Measurements from ENCODE around the gene NEURL1. TPM values are rescaled to one million over a fixed set of nuclear protein-coding genes. Genes with fewer than 3 reads are reported as not detected.

NEURL1 gene
- total RNA-seq, 1 donor from 2014 or later: 0.54 TPM

DNA sequence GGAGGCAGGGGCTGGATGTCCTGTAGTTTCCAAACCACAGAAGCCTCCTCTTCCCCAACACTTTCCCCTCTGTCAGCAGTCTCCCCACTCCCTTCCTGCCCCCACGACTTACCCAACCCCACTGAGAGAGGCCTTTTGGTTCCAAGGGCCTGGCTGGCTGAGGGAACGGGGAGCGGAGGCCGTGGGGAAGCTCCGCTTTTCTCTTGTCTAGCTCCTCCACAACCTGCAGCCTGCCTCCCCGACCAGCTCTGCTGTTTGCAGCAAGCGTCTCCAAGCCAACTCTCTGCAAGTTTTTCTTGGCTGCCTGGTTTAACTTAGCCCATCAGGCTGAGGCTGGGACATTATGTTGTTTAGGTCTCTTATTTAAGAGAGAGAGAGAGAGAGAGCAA, 126.8 kb downstream of the NEURL1 start:
- TF ChIP-seq, protein P1, sequence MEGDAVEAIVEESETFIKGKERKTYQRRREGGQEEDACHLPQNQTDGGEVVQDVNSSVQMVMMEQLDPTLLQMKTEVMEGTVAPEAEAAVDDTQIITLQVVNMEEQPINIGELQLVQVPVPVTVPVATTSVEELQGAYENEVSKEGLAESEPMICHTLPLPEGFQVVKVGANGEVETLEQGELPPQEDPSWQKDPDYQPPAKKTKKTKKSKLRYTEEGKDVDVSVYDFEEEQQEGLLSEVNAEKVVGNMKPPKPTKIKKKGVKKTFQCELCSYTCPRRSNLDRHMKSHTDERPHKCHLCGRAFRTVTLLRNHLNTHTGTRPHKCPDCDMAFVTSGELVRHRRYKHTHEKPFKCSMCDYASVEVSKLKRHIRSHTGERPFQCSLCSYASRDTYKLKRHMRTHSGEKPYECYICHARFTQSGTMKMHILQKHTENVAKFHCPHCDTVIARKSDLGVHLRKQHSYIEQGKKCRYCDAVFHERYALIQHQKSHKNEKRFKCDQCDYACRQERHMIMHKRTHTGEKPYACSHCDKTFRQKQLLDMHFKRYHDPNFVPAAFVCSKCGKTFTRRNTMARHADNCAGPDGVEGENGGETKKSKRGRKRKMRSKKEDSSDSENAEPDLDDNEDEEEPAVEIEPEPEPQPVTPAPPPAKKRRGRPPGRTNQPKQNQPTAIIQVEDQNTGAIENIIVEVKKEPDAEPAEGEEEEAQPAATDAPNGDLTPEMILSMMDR (IDR thresholded peaks at IDR 0.05; ENCODE audit: unreplicated experiment): no peak
- Mint-ChIP-seq H3K36me3 (peaks cover 4% of the 10 kb centered on the region), H3K9me3 (no peaks in the 10 kb centered on the region), H3K4me1 (peaks cover 4% of the 10 kb centered on the region), H3K27ac (no peak overlapping the region), H3K4me3 (no peak overlapping the region), H3K27me3 (ENCODE audit: low read depth) (no peaks in the 10 kb centered on the region)
- DNase-seq (ENCODE audit: low spot score in 2 of 2, unreplicated experiment in 2 of 2): no peak

- Mint-ChIP-seq H3K9me3 (no peaks in the 10 kb centered on the region), H3K36me3 (peaks cover 4% of the 10 kb centered on the region), H3K27me3 (ENCODE audit: low read depth) (no peaks in the 10 kb centered on the region), H3K4me1 (peaks cover 2% of the 10 kb centered on the region), H3K4me3 (no peak overlapping the region), H3K27ac (no peak overlapping the region)
- TF ChIP-seq, protein P1 (IDR thresholded peaks at IDR 0.05; ENCODE audit: unreplicated experiment): no peak
- no peak for DNase-seq (ENCODE audit: low spot score in 2 of 2, unreplicated experiment in 2 of 2)
Observed at GRCh38 chr10:103620891-103621782, 127.6 kb downstream of the NEURL1 start.

GRCh38 chr10:103621783-103622125, 128.2 kb downstream of the NEURL1 start:
- DNase-seq (ENCODE audit: low spot score in 2 of 2, unreplicated experiment in 2 of 2): no peak
- peaks cover 4% of the 10 kb centered on the region for H3K36me3 Mint-ChIP-seq
- H3K4me1 Mint-ChIP-seq: peaks cover 2% of the 10 kb centered on the region
- no peaks in the 10 kb centered on the region for H3K27me3 Mint-ChIP-seq (ENCODE audit: low read depth)
- no peak overlapping the region for H3K27ac Mint-ChIP-seq
- H3K4me3 Mint-ChIP-seq: no peak overlapping the region
- H3K9me3 Mint-ChIP-seq: no peaks in the 10 kb centered on the region
- TF ChIP-seq, protein P1 (IDR thresholded peaks at IDR 0.05; ENCODE audit: unreplicated experiment): no peak

- no peaks in the 10 kb centered on the region for H3K9me3 Mint-ChIP-seq
- no peak overlapping the region for H3K4me3 Mint-ChIP-seq
- H3K36me3 Mint-ChIP-seq: peaks cover 4% of the 10 kb centered on the region
- H3K4me1 Mint-ChIP-seq: no peaks in the 10 kb centered on the region
- H3K27me3 Mint-ChIP-seq (ENCODE audit: low read depth): no peaks in the 10 kb centered on the region
- DNase-seq (ENCODE audit: low spot score in 2 of 2, unreplicated experiment in 2 of 2): no peak
- no peak overlapping the region for H3K27ac Mint-ChIP-seq
- TF ChIP-seq, protein P1 (IDR thresholded peaks at IDR 0.05; ENCODE audit: unreplicated experiment): no peak
Observed at GRCh38 chr10:103622286-103622685, 128.8 kb downstream of the NEURL1 start.

- peaks cover 4% of the 10 kb centered on the region for H3K36me3 Mint-ChIP-seq
- H3K27me3 Mint-ChIP-seq (ENCODE audit: low read depth): no peaks in the 10 kb centered on the region
- H3K4me1 Mint-ChIP-seq: no peaks in the 10 kb centered on the region
- no peak for DNase-seq (ENCODE audit: low spot score in 2 of 2, unreplicated experiment in 2 of 2)
- H3K4me3 Mint-ChIP-seq: no peak overlapping the region
- TF ChIP-seq, protein P1 (IDR thresholded peaks at IDR 0.05; ENCODE audit: unreplicated experiment): no peak
- H3K9me3 Mint-ChIP-seq: no peaks in the 10 kb centered on the region
- no peak overlapping the region for H3K27ac Mint-ChIP-seq
Observed at GRCh38 chr10:103622935-103623574, 129.6 kb downstream of the NEURL1 start.

All from mesothelial cell of epicardium (in vitro differentiated cells).